RCC 7860 (cell line): Measurements from ENCODE around the gene PLPPR2.
"Not testable (repeated sequence)": the region's sequence is repeated elsewhere in the genome, so short reads cannot be mapped to it uniquely, and the experiment has no call there.

Experiments used
- DNase-seq: peaks from one replicate; pipeline ENCODE4 v3.0.0-alpha.2; 2015; ENCODE audit warnings: low spot score
- FAIRE-seq: peaks from 2 replicates; lab custom pipeline; 2012; peaks lifted over from hg19 to GRCh38; lab: Jason Lieb, UNC

The PLPPR2 gene

GRCh38 chr19:11390933-11391680 lies 35.9 kb downstream of the PLPPR2 start:
- no peak for FAIRE-seq
- DNase-seq = no peak

DNA sequence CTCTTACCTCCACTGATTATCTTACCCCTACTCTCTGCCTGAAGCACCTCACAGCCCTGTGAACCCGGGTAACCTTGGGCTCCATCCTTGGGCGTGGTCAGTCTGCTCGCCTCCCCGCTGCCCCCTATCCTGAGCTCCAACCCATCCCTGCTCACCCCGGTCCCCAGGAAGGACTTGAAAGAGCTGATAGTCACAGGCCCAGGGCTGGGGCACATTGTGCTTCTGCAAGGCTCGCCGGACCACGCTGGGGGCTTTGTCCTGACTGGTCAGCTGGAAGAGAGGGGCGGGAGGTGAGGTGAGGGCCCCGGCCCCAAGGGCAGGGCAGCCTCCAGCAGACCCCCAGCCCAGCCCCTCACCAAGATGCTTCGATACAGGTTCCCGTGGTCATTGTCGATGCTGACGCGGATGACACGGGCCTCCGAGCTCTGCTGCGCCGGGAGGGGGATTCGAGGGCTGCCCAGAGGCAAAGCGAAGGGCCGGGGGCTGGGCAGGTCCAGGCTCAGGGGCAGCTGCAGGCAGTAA lies 41.9 kb downstream of the PLPPR2 start:
- DNase-seq (no peak), FAIRE-seq (no peak)

GRCh38 chr19:11399667-11400066 lies 44.4 kb downstream of the PLPPR2 start:
- no peak for FAIRE-seq
- DNase-seq = no peak

GRCh38 chr19:11400798-11401197 lies 45.6 kb downstream of the PLPPR2 start:
- DNase-seq = no peak
- FAIRE-seq = no peak

DNA sequence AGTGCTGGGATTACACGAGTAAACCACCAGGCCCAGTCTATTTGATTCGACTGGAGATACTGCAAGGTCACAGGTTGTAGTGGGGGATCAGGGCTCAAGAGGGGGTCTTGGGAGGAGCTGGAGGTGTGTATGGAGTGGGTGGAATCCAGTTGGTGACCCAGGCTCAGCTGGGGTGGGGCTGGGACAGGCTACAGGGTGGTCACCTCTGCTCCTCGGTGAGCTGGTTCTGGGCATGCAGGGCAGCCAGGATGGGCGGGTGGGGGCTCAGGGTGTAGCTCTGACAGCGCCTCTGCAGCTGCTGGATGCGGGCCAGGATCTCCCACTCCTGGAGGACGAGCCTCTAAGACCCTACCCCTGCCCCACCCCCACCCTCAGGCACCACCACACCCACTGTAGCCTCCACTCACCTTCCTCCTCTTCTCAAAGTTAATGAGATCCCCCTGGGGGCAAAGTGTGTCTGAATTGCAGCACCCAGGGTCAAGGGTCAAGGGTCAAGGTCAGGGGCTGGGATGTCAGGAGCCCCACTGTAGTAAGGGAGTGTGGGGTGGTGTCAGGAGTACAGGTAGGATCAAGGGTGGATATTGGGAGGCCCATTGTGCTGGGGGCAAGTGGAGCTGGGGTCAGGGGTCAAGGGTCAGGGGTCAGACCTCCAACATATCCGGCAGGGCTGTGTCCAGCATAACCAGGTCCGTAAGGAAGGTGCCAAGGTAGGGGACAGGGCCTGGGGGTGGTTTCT lies 46.7 kb downstream of the PLPPR2 start:
- no peak for FAIRE-seq

GRCh38 chr19:11404588-11405222 lies 49.5 kb downstream of the PLPPR2 start:
- FAIRE-seq (no peak), DNase-seq (no peak)

More for the DNA sequence above, 46.7 kb downstream of the PLPPR2 start:
- DNase-seq = no peak

GRCh38 chr19:11405846-11406643 lies 50.8 kb downstream of the PLPPR2 start:
- DNase-seq = no peak
- no peak for FAIRE-seq

DNA sequence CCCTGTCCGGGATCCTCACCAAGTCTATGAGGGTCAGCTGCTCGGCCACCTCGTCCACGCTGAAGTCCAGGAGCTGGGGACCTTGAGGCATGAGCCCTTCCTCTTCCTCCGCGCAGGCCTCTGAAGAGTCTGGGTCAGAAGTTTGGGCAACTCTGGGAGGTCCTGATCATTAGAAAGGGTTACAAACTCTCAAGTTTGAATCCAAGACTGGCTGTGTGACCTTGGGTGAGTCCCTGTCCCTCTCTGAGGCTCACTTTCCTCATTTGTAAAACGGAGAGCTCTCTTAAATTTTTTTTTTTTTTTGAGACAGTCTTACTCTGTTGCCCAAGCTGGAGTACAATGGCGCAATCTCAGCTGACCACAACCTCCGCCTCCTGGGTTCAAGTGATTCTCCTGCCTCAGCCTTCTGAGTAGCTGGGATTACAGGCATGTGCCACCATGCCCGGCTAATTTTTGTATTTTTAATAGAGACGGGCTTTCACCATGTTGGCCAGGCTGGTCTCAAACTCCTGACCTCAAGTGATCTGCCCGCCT lies 51.5 kb downstream of the PLPPR2 start:
- FAIRE-seq = not testable (repeated sequence)

GRCh38 chr19:11408591-11408990 lies 53.4 kb downstream of the PLPPR2 start:
- DNase-seq (no peak), FAIRE-seq (no peak)

More for the DNA sequence above, 51.5 kb downstream of the PLPPR2 start:
- DNase-seq = not testable (repeated sequence)

DNA sequence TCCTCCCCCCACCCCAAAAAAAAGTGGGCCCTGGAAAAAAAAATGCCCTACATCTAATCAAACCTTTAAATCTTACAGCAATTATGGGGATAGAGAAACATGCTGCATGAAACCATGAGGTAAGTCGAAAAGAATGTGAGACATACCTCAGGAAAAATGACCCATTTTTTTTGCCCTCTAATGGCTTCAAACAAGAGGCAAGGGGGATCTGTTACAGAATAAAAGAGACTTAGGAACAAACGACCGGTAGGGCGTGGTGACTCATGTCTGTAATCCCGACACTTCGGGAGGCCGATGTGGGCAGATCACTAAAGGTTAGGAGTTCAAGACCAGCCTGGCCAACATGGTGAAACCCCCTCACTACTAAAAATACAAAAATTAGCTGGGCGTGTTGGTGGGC lies 55.5 kb downstream of the PLPPR2 start:
- peak; percentile 64 for DNase-seq
- FAIRE-seq = no peak

GRCh38 chr19:11414544-11414943 lies 59.3 kb downstream of the PLPPR2 start:
- FAIRE-seq = no peak
- DNase-seq = no peak
